ENCODE measurements around the gene SC5D. TPM values are rescaled to one million over a fixed set of nuclear protein-coding genes. Genes with fewer than 3 reads are reported as not detected.

The SC5D gene
- total RNA-seq, 6 experiments from 2014 or later, result 17.8 to 24.9 (median 22.8) TPM

- Mint-ChIP-seq H3K36me3 (ENCODE audit: low read depth) (peaks cover 6% of the 10 kb centered on the region), H3K4me3 (no peak overlapping the region), H3K9me3 (peaks cover 5% of the 10 kb centered on the region), H3K4me1 (ENCODE audit: low read depth) (no peaks in the 10 kb centered on the region), H3K27me3 (ENCODE audit: insufficient read depth) (no peaks in the 10 kb centered on the region), H3K27ac (no peak overlapping the region)
- DNase-seq, result no peak
- no peak for TF ChIP-seq CTCF (IDR thresholded peaks at IDR 0.05)
Measured at GRCh38 chr11:121299417-121299816, 6.8 kb downstream of the SC5D start.

- TF ChIP-seq CTCF (IDR thresholded peaks at IDR 0.05), result no peak
- peaks cover 6% of the 10 kb centered on the region for H3K36me3 Mint-ChIP-seq (ENCODE audit: low read depth)
- peaks cover 5% of the 10 kb centered on the region for H3K9me3 Mint-ChIP-seq
- H3K4me3 Mint-ChIP-seq, result no peak overlapping the region
- DNase-seq, result no peak
- no peaks in the 10 kb centered on the region for H3K27me3 Mint-ChIP-seq (ENCODE audit: insufficient read depth)
- no peak overlapping the region for H3K27ac Mint-ChIP-seq
- no peaks in the 10 kb centered on the region for H3K4me1 Mint-ChIP-seq (ENCODE audit: low read depth)
Measured at GRCh38 chr11:121300313-121300971, 7.9 kb downstream of the SC5D start.

DNA sequence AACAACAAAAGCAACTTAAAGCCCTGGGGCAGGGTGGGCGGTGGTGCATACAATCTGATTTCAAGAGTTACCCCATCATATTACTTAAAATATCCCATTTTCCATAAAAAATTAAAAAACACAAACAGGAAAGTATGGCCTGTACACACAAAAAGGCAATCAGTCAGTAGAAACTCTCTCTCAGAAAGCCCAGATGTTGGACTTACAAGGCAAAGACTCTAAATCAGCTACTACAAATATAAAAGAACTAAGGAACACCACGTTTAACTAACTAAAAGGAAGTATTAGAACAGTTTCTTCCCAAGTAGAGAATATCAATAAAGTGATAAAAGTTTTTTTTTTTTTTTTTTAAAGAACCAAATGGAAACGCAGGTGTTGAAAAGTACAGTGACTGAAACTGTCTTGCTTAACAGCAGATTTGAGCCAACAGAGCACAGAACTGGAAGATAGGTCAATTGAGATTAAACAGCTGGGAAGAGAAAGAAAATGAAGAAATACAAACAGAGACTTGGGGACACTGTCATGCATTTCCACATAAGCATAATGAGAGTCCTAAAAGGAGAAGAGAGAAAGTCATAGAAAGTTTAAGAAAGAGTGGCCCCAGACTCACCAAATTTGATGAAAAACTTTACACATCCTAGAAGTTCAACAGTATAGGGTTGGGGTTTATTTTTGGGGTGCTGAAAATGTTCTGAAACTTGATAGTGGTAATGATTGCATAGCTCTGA is 8.6 kb downstream of the SC5D start:
- Mint-ChIP-seq H3K27ac (no peak overlapping the region), H3K4me1 (ENCODE audit: low read depth) (no peaks in the 10 kb centered on the region), H3K36me3 (ENCODE audit: low read depth) (peaks cover 6% of the 10 kb centered on the region), H3K9me3 (peaks cover 5% of the 10 kb centered on the region), H3K27me3 (ENCODE audit: insufficient read depth) (no peaks in the 10 kb centered on the region), H3K4me3 (no peak overlapping the region)
- no peak for TF ChIP-seq CTCF (IDR thresholded peaks at IDR 0.05)
- no peak for DNase-seq

GRCh38 chr11:121304759-121305158 is 12.2 kb downstream of the SC5D start:
- no peaks in the 10 kb centered on the region for H3K27me3 Mint-ChIP-seq (ENCODE audit: insufficient read depth)
- peaks cover 7% of the 10 kb centered on the region; the same call in 1 of the 2 replicates for H3K36me3 Mint-ChIP-seq (ENCODE audit: low read depth)
- H3K27ac Mint-ChIP-seq, result no peak overlapping the region
- DNase-seq, result no peak
- H3K4me1 Mint-ChIP-seq (ENCODE audit: low read depth), result no peaks in the 10 kb centered on the region
- H3K4me3 Mint-ChIP-seq, result no peak overlapping the region
- TF ChIP-seq CTCF (IDR thresholded peaks at IDR 0.05), result no peak
- H3K9me3 Mint-ChIP-seq, result no peaks in the 10 kb centered on the region

DNA sequence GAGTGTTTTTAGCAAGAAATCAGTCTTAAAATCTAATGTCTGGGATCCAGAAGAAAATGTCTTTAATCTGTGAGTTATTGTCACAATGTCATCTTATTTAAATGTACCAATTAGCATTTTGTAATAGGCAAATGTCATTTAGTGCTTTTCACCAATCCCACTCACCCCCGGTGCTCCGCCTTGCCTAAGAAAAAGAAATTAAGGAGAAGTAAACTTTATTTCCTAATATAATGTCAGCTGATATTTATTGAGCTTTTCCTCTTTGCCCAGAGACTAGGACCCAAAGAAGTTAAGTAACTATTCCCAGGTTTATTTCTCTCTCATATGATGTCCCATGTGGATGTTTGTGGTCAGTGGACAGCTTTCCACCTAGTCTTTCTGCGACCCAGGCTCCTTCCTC is 16.2 kb downstream of the SC5D start:
- no peaks in the 10 kb centered on the region for H3K4me1 Mint-ChIP-seq (ENCODE audit: low read depth)
- no peak overlapping the region for H3K4me3 Mint-ChIP-seq
- H3K27ac Mint-ChIP-seq, result no peak overlapping the region
- TF ChIP-seq CTCF (IDR thresholded peaks at IDR 0.05), result no peak
- H3K36me3 Mint-ChIP-seq (ENCODE audit: low read depth), result peaks cover 11% of the 10 kb centered on the region; the same call in 1 of the 2 replicates
- no peak for DNase-seq
- no peaks in the 10 kb centered on the region for H3K27me3 Mint-ChIP-seq (ENCODE audit: insufficient read depth)
- H3K9me3 Mint-ChIP-seq, result no peaks in the 10 kb centered on the region

Data from HFFc6 (cell line).